Neuronal stem cell (in vitro differentiated cells): ENCODE data around the gene NADK2.

ENCODE experiments used
- DNase-seq: peaks from one replicate; pipeline ENCODE4 v3.0.0-alpha.2; 2013; ENCODE audit warnings: low spot score
- H2AFZ ChIP-seq: one replicate; pipeline ENCODE4 v1.6.1; 2013; ENCODE audit warnings: mild to moderate bottlenecking, low read length, inconsistent platforms
- H2AK5ac ChIP-seq: 2 replicates; pipeline ENCODE4 v1.6.1; 2013; ENCODE audit warnings: low read depth, mild to moderate bottlenecking, inconsistent platforms, low read length, moderate library complexity, mixed read lengths
- H2BK120ac ChIP-seq: 2 replicates; pipeline ENCODE4 v1.6.1; 2013; ENCODE audit warnings: low read depth, mild to moderate bottlenecking, inconsistent platforms, low read length, moderate library complexity, mixed read lengths
- H2BK12ac ChIP-seq: one replicate; pipeline ENCODE4 v1.6.1; 2013; ENCODE audit warnings: low read length, inconsistent platforms
- H2BK15ac ChIP-seq: 2 replicates; pipeline ENCODE4 v1.6.1; 2013; ENCODE audit warnings: mild to moderate bottlenecking, low read length, inconsistent platforms, mixed read lengths
- H2BK5ac ChIP-seq: one replicate; pipeline ENCODE4 v1.6.1; 2013; ENCODE audit warnings: inconsistent platforms, mild to moderate bottlenecking, low read length, moderate library complexity
- H3K14ac ChIP-seq: one replicate; pipeline ENCODE4 v1.6.1; 2013; ENCODE audit warnings: low read length, inconsistent platforms
- H3K18ac ChIP-seq: 2 replicates; pipeline ENCODE4 v1.6.1; 2013; ENCODE audit warnings: low read length, inconsistent platforms
- H3K23ac ChIP-seq: 2 replicates; pipeline ENCODE4 v1.6.1; 2013; ENCODE audit warnings: low read depth, mild to moderate bottlenecking, mixed read lengths, low read length, inconsistent platforms; ENCODE audit not compliant: poor library complexity
- H3K27ac ChIP-seq: replicated peaks from 3 replicates; pipeline ENCODE4 v1.5.1; 2013; ENCODE audit warnings: low read length, inconsistent platforms
- H3K27me3 ChIP-seq, 3 experiments: 2 replicates each; pipeline ENCODE4 v1.6.1; 2013; ENCODE audit warnings: low read length in 3 of 3, mild to moderate bottlenecking in 2 of 3, inconsistent platforms in 1 of 3, low read depth in 1 of 3, mixed read lengths in 1 of 3, moderate library complexity in 1 of 3; ENCODE audit not compliant: control insufficient read depth in 3 of 3, insufficient read depth in 3 of 3
- H3K36me3 ChIP-seq, 2 donors: replicated peaks in 1 of 2; 2 replicates each; pipeline ENCODE4 v1.6.1; 2013; ENCODE audit warnings: low read length in 2 of 2; ENCODE audit not compliant: control insufficient read depth in 2 of 2, insufficient read depth in 2 of 2
- H3K4ac ChIP-seq: 2 replicates; pipeline ENCODE4 v1.6.1; 2013; ENCODE audit warnings: inconsistent platforms, mild to moderate bottlenecking, low read length, moderate library complexity
- H3K4me1 ChIP-seq, 2 donors: 1 replicate in 1 of 2; 2 replicates in 1 of 2; pipeline ENCODE4 v1.6.1; 2013; ENCODE audit warnings: low read length in 2 of 2, low read depth in 1 of 2; ENCODE audit not compliant: control insufficient read depth in 2 of 2, insufficient read depth in 1 of 2
- H3K4me2 ChIP-seq: one replicate; pipeline ENCODE4 v1.6.1; 2013; ENCODE audit warnings: mild to moderate bottlenecking, low read length, inconsistent platforms; ENCODE audit not compliant: insufficient read depth, poor library complexity, severe bottlenecking
- H3K4me3 ChIP-seq, 2 donors: 2 replicates each; pipeline ENCODE4 v1.5.1; 2013; ENCODE audit warnings: low read length in 2 of 2, mild to moderate bottlenecking in 2 of 2, inconsistent platforms in 1 of 2, moderate library complexity in 1 of 2
- H3K79me1 ChIP-seq: one replicate; pipeline ENCODE4 v1.6.1; 2013; ENCODE audit warnings: low read depth, mild to moderate bottlenecking, inconsistent platforms, low read length, moderate library complexity
- H3K9ac ChIP-seq: one replicate; pipeline ENCODE4 v1.6.1; 2013; ENCODE audit warnings: mild to moderate bottlenecking, low read depth, low read length, inconsistent platforms; ENCODE audit not compliant: poor library complexity
- H3K9me3 ChIP-seq, 2 donors: replicated peaks in 1 of 2; 2 replicates each; pipeline versions ENCODE3 to v1.6.1; 2013; ENCODE audit warnings: low read length in 2 of 2, mild to moderate bottlenecking in 2 of 2, inconsistent platforms in 1 of 2, low read depth in 1 of 2, mixed read lengths in 1 of 2, moderate library complexity in 1 of 2; ENCODE audit not compliant: control insufficient read depth in 2 of 2, insufficient read depth in 1 of 2
- H4K8ac ChIP-seq: one replicate; pipeline ENCODE4 v1.6.1; 2013; ENCODE audit warnings: low read depth, mild to moderate bottlenecking, inconsistent platforms, low read length, moderate library complexity
- H4K91ac ChIP-seq: one replicate; pipeline ENCODE4 v1.6.1; 2013; ENCODE audit warnings: low read length, low read depth, mild to moderate bottlenecking, inconsistent platforms; ENCODE audit not compliant: poor library complexity
- WGBS, 2 donors: extraction: QIAGEN DNeasy Blood & Tissue Kit; methylation state at CpG; one replicate each; pipeline ENCODE4 v1.1.7; 2013; ENCODE audit warnings: missing lambda C conversion rate in 2 of 2, mixed read lengths in 1 of 2; ENCODE audit not compliant: insufficient read length in 2 of 2, insufficient replicate concordance in 1 of 2; ENCODE audit errors: extremely low coverage in 2 of 2; 5-methylcytosine and 5-hydroxymethylcytosine counted together

The NADK2 gene

DNA sequence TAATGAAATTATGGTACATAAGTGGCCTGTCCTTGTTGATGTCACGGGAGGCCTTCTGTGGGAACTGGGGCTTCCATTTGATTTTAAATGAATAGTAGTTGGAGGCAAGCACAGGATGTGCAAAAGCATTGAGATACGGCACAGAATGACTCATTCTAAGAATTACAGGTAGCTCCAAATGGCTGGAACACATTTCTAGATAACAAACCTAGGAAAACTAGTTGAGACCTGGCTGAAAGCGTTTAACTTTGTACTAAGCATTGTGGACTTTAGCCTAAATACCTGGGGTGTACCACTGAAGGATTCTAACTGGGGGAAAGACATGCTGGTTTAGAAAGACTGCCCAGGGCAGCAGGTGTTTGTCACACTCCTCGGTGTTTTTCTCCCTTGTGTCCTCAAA, 80.4 kb downstream of the NADK2 start:
- H2AFZ ChIP-seq, result no peak overlapping the region
- H3K4me2 ChIP-seq, result no peak overlapping the region
- no peak overlapping the region for H2BK12ac ChIP-seq
- H3K4me3 ChIP-seq, result no peak overlapping the region
- peaks cover 38 to 100% of the 10 kb centered on the region in 2 donors for H3K36me3 ChIP-seq
- no peaks in the 10 kb centered on the region for H3K9me3 ChIP-seq
- no peak overlapping the region for H4K91ac ChIP-seq
- WGBS, 2 donors, result no CpG with 5 or more reads among the region's 4 CpGs
- H2BK15ac ChIP-seq, result no peak overlapping the region
- H2BK120ac ChIP-seq, result no peak overlapping the region
- H3K4me1 ChIP-seq, result no peaks in the 10 kb centered on the region
- DNase-seq, result no peak
- no peak overlapping the region for H3K27ac ChIP-seq
- H3K9ac ChIP-seq, result no peak overlapping the region
- no peak overlapping the region for H2BK5ac ChIP-seq
- H3K14ac ChIP-seq, result no peak overlapping the region
- no peak overlapping the region for H4K8ac ChIP-seq
- no peak overlapping the region for H3K4ac ChIP-seq
- no peak overlapping the region for H3K23ac ChIP-seq
- H3K18ac ChIP-seq, result no peak overlapping the region
- no peaks in the 10 kb centered on the region for H3K27me3 ChIP-seq
- no peak overlapping the region for H2AK5ac ChIP-seq
- peaks cover 3% of the 10 kb centered on the region for H3K79me1 ChIP-seq

DNA sequence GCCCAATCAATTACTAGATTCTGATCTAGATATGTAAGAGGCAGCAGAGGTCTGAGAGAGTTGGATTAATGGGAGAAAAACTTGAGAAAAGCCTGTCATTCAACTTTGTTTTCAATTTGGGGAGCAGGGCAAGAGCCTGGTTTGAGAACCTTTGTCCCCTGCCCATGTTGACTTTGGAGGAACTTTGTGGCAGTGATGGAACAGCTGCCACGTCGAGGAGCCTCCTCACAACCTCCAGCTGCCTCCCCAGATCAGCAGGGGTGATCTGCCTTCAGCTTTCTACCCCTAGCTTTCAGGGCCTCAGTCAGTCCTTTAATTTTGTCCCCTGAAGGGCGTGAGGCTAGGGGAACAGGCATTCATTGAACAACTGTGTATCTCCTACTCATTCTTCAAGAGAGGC, 81.1 kb downstream of the NADK2 start:
- no peak overlapping the region for H3K27ac ChIP-seq
- no peak for DNase-seq
- WGBS, 2 donors, result no CpG with 5 or more reads among the region's 3 CpGs

DNA sequence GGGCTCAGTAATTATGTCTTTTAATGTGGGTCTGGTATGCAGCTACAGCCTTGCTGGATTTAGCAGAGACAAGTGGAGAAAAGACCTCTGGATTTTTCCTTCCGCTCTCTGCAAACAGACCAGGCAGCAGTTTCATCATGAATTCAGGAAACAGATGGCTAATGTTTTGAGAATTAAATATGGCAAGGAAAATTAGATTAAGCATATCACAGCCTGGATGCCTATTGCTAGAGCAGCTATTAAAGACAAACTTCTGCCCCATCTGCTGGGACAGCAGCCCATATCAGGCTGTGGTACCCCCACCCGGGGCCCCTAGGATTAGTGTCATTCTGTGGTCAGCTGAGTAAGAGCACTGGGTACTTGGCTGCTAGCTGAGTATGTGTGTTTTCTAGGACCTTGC, 83.6 kb downstream of the NADK2 start:
- Histone ChIP-seq H3K4ac (no peak overlapping the region), H3K23ac (no peak overlapping the region), H2BK12ac (no peak overlapping the region), H3K4me2 (no peak overlapping the region), H2AK5ac (no peak overlapping the region), H3K9ac (no peak overlapping the region), H3K27me3 (no peaks in the 10 kb centered on the region), H3K4me3 (no peak overlapping the region), H3K27ac (no peak overlapping the region), H2BK15ac (no peak overlapping the region), H3K79me1 (peaks cover 2% of the 10 kb centered on the region), H2BK120ac (no peak overlapping the region), H3K9me3 (no peaks in the 10 kb centered on the region), H3K36me3 (peaks cover 34 to 100% of the 10 kb centered on the region in 2 donors), H4K8ac (no peak overlapping the region), H3K4me1 (peaks cover 0 to 1% of the 10 kb centered on the region in 2 donors), H2AFZ (no peak overlapping the region), H2BK5ac (no peak overlapping the region), H4K91ac (no peak overlapping the region), H3K14ac (no peak overlapping the region), H3K18ac (no peak overlapping the region)
- DNase-seq, result no peak
- no CpG with 5 or more reads among the region's 2 CpGs for WGBS, 2 donors

More for the DNA sequence above, 81.1 kb downstream of the NADK2 start:
- H3K4me2 ChIP-seq, result no peak overlapping the region
- H3K4ac ChIP-seq, result no peak overlapping the region
- no peak overlapping the region for H2BK12ac ChIP-seq
- no peak overlapping the region for H3K23ac ChIP-seq
- H2BK120ac ChIP-seq, result no peak overlapping the region
- H2AK5ac ChIP-seq, result no peak overlapping the region
- H3K9ac ChIP-seq, result no peak overlapping the region
- no peak overlapping the region for H2BK5ac ChIP-seq
- no peak overlapping the region for H4K8ac ChIP-seq
- H3K4me3 ChIP-seq, result no peak overlapping the region
- H3K79me1 ChIP-seq, result peaks cover 3% of the 10 kb centered on the region
- no peak overlapping the region for H3K18ac ChIP-seq
- no peak overlapping the region for H2BK15ac ChIP-seq
- no peak overlapping the region for H2AFZ ChIP-seq
- H3K14ac ChIP-seq, result no peak overlapping the region
- no peaks in the 10 kb centered on the region for H3K9me3 ChIP-seq
- peaks cover 0 to 1% of the 10 kb centered on the region in 2 donors for H3K4me1 ChIP-seq
- peaks cover 39 to 100% of the 10 kb centered on the region in 2 donors for H3K36me3 ChIP-seq
- no peaks in the 10 kb centered on the region for H3K27me3 ChIP-seq
- no peak overlapping the region for H4K91ac ChIP-seq

DNA sequence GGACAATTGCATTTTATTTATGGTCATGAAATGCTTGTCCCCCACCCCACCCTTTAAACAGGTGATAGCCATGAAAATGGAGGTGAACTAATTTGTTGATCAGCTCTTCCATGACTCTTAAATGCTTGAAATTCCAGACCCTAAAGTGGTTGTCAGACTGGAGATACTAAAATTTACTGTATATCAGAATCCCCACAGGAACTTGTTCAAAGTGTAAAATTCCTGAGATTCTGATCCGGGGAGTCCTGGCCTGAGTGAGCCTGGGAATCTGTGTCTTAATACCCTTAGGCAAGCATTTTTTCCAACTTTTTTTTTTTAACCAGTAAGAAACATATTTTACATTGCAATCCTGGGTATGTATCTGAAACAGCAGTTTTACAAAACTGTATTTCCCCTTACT, 85.1 kb downstream of the NADK2 start:
- peaks cover 2% of the 10 kb centered on the region for H3K79me1 ChIP-seq
- H3K36me3 ChIP-seq, result peaks cover 27 to 90% of the 10 kb centered on the region in 2 donors
- H3K27ac ChIP-seq, result no peak overlapping the region
- H2BK12ac ChIP-seq, result no peak overlapping the region
- no peak overlapping the region for H4K8ac ChIP-seq
- H4K91ac ChIP-seq, result no peak overlapping the region
- no peak overlapping the region for H3K4ac ChIP-seq
- H3K18ac ChIP-seq, result no peak overlapping the region
- H2BK15ac ChIP-seq, result no peak overlapping the region
- WGBS, 2 donors, result no CpG with 5 or more reads among the region's 1 CpG
- no peak overlapping the region for H3K14ac ChIP-seq
- no peaks in the 10 kb centered on the region for H3K27me3 ChIP-seq
- peaks cover 1 to 2% of the 10 kb centered on the region in 2 donors for H3K4me1 ChIP-seq
- H2AK5ac ChIP-seq, result no peak overlapping the region
- no peak overlapping the region for H3K4me2 ChIP-seq
- DNase-seq, result no peak
- H2BK120ac ChIP-seq, result no peak overlapping the region
- H2BK5ac ChIP-seq, result no peak overlapping the region
- no peak overlapping the region for H3K23ac ChIP-seq
- no peak overlapping the region for H2AFZ ChIP-seq
- H3K9me3 ChIP-seq, result no peaks in the 10 kb centered on the region
- no peak overlapping the region for H3K9ac ChIP-seq
- H3K4me3 ChIP-seq, result no peak overlapping the region
